Skeletal muscle satellite cell (primary cell): Measurements from ENCODE around the gene LAMB3.

Experiments
- H3K27me3 ChIP-seq: 2 replicates; pipeline ENCODE4 v1.7.0; 2013; ENCODE audit warnings: low read length; ENCODE audit not compliant: control insufficient read depth, insufficient read depth
- H3K36me3 ChIP-seq: 2 replicates; pipeline ENCODE4 v1.7.0; 2013; ENCODE audit warnings: mild to moderate bottlenecking, control low read depth, low read length; ENCODE audit not compliant: insufficient read depth
- H3K4me1 ChIP-seq: 2 replicates; pipeline ENCODE4 v1.7.0; 2013; ENCODE audit warnings: low read length; ENCODE audit not compliant: control insufficient read depth, insufficient read depth
- H3K4me2 ChIP-seq: 2 replicates; pipeline ENCODE4 v1.7.0; 2013; ENCODE audit warnings: mild to moderate bottlenecking, low read length
- H3K4me3 ChIP-seq: 2 replicates; pipeline ENCODE4 v1.7.0; 2013; ENCODE audit warnings: low read length
- H3K9ac ChIP-seq: 2 replicates; pipeline ENCODE4 v1.7.0; 2013; ENCODE audit warnings: mild to moderate bottlenecking, low read depth, low read length, moderate library complexity
- H3K9me3 ChIP-seq: replicated peaks from 2 replicates; pipeline ENCODE4 v1.7.0; 2013; ENCODE audit warnings: mild to moderate bottlenecking, control low read depth, low read length

Gene LAMB3

DNA sequence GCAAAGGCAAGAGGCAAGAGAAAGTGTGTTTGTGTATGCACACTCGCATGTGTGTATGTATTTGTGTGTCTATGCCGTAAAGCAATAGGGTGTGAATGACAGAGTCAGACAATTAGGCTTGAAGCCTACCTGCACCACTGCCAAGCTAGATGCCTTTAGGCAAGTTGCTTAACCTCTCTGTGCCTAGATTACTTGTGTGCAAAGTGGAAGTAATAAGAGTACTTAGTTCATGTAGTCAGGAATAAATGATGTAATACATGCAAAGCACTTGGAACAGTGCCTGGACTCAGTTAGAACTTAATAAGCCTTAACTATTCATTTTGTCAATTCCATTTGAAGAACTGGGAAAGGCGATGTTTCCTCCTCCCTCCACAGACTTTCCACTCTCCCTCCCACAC, 31.7 kb downstream of the LAMB3 start:
- Histone ChIP-seq H3K9me3 (no peaks in the 10 kb centered on the region), H3K27me3 (no peaks in the 10 kb centered on the region), H3K36me3 (no peaks in the 10 kb centered on the region), H3K4me2 (no peak overlapping the region), H3K9ac (no peak overlapping the region), H3K4me3 (no peak overlapping the region), H3K4me1 (peaks cover 22% of the 10 kb centered on the region)

DNA sequence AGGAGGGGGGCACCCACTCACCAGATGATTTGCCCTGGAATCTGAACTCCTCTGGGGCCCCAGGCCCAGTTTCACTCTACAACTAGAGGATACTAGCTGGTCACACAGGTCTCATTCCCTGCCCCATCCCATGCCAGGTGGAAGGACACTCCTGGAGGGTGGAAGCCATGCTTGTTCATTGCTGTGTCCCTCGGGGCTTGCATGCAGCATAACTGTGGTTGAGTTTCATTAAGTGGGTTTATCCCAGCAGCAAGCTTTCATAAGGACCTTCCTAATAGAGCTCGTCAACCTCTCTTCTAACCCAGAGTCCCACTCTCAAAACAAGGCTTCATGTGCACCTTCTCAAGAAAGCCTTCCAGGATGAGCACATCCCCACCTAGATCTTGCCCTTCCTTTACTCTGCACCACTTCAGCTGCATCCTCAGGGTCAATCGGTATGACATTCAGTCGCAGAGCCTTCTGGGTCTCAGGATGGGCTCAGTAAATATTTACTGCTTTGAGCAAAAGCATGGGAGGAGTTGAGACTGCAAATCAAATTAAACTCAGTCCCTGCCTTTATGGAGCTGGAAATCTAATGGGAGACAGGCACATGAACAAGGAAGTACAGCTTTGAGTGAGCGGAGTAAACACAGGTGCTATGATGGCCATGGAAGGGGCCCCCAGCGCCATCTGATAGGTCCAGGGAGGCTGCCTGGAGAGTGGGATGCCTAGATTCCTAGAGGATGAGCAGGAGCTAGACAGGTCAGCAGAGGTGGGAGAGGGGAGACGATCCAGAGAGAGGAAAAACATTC, 32.3 kb downstream of the LAMB3 start:
- Histone ChIP-seq H3K9me3 (no peaks in the 10 kb centered on the region), H3K4me3 (no peak overlapping the region), H3K4me1 (peaks cover 16% of the 10 kb centered on the region), H3K36me3 (no peaks in the 10 kb centered on the region), H3K27me3 (no peaks in the 10 kb centered on the region), H3K4me2 (no peak overlapping the region), H3K9ac (no peak overlapping the region)

DNA sequence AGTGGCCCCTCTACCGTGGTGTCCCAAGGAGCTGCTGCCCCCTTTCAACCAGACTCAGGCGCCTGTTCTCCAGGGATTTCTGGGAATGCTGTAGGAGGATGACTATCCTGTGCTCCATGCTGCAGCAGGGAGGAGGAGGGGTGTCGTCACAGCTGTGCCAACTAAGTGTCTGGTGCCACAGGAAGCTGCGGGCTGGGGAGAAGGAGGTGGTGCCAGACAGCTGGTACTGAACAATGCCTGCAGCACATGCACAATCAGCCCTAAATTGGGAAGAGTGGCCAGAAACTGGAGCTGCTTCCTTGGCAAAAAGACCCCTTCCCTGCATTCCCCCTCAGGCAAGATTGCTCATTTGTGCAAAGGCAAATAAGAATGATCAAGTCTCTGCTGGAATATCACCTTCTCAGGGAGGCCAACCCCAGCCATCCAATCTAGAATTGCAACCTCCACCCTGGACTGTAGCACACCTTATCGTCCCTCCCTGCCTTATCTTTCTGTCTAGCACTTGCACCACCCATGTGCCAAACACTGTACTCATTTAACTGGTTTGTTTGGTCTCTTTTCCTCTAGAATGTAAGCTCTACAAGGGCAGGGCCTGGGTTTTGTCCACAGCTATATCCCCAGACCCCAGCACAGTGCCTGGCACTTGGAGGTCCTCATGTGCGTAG, 33.3 kb downstream of the LAMB3 start:
- Histone ChIP-seq H3K4me2 (peak overlapping the region; percentile 24), H3K36me3 (no peaks in the 10 kb centered on the region), H3K9me3 (no peaks in the 10 kb centered on the region), H3K4me3 (no peak overlapping the region), H3K9ac (no peak overlapping the region), H3K4me1 (peaks cover 13% of the 10 kb centered on the region), H3K27me3 (no peaks in the 10 kb centered on the region)

DNA sequence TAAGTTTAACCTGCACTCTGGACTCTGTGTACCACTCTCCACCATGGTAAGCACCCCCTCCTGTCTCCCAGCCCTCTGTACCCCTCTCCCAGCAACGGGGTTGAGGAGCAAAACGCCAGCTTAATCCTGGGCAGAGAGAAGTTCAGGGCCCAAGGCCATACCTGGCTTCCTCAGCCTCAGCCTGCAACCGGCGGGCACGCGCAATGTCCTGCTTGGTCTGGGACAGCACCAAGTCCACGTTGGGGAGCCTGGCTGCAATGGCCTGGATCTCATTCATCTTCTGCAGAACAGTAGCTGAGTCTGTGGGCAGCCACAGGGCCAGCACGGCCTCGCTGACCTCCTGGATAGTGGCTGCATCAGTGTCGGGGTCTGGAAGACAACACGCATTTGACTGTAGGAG, 33.9 kb downstream of the LAMB3 start:
- no peak overlapping the region for H3K4me3 ChIP-seq
- peaks cover 13% of the 10 kb centered on the region for H3K4me1 ChIP-seq
- H3K36me3 ChIP-seq, result no peaks in the 10 kb centered on the region
- no peaks in the 10 kb centered on the region for H3K27me3 ChIP-seq
- H3K9me3 ChIP-seq, result no peaks in the 10 kb centered on the region
- peak overlapping the region; percentile 7 for H3K9ac ChIP-seq
- peak overlapping the region; percentile 24 for H3K4me2 ChIP-seq

DNA sequence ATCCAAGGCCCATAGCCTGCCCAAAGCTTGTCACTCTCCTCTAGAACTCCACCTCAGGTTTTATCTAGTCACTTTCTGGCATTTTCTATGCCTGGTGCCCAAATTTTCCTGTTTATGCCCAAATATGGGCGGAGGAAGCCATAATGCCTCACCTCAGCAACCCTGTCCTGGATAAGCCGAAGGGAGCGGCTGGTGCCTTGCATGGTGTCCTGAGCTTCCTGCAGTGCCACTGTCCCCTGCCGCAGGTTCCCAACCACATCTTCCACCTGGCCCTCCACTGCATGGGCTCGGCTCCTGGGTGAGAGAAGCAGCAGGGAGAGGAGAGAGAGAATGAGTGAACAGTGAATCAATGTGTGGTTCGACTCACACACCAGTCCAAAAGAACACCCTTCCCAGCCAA, 34.5 kb downstream of the LAMB3 start:
- peaks cover 13% of the 10 kb centered on the region for H3K4me1 ChIP-seq
- no peaks in the 10 kb centered on the region for H3K36me3 ChIP-seq
- H3K9me3 ChIP-seq, result no peaks in the 10 kb centered on the region
- no peak overlapping the region for H3K4me3 ChIP-seq
- H3K4me2 ChIP-seq, result no peak overlapping the region
- no peak overlapping the region for H3K9ac ChIP-seq
- H3K27me3 ChIP-seq, result no peaks in the 10 kb centered on the region

DNA sequence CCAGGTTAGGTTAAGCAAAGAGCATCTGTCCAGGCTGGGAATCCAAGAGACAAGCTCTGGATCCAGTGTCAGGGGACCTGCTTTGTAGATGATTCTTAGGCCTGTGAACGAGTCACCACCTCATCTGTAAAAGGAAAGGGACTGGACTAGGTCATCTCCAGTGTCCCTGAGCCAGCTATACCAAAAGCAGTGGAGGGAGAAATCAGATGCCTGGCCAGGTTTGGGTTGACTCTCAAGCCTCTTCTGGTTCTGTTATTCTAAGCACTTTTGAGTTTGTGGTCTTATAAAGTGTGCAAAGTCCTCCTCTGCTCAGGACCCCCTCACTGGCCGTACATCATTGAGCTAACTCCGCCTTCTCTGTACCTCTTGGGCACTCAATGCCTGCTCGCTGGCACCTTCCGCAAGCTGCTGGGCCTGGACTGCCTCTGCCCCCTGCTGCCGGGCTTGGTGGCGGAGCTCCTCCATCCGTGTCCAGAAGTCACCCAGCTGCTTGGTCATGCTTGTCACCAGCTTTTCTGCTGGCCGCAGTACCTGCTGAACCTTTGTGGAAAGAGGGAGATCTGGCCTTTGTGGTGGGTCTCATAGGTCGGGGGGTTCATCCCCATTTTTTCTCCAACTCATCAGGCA, 35.1 kb downstream of the LAMB3 start:
- Histone ChIP-seq H3K9me3 (no peaks in the 10 kb centered on the region), H3K9ac (no peak overlapping the region), H3K4me2 (no peak overlapping the region), H3K4me3 (no peak overlapping the region), H3K36me3 (no peaks in the 10 kb centered on the region), H3K27me3 (no peaks in the 10 kb centered on the region), H3K4me1 (peaks cover 13% of the 10 kb centered on the region)

DNA sequence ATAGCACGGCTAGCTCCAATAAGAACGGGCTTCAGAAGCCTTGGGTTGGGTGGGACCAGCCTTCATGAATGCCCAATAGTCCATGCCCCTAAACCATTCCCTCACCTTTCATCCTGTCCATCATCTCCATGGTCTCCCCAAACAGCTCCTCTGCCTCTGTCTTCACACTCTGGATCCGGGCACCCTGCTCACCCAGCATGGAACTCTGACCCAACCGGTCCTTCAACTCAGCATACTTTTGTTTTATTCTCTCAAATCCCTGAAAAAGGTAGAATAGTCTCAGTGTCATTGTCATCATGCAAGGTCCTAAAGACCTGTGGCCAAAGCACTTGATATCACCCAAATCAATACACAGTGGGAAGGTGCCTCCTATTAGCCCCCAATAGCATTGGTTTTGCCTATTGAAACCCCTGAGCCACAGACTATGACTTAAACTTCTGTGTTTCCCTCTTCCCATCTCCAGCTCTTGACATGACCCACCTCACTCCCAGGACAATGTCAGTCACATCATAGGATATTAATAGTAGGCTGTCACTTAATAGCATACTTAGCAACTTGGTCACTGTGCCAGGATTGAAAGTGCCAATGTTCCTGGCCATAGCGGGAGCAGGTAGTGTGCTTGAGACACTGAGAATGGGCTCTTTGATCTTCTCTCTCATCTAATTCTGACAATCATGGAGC, 35.7 kb downstream of the LAMB3 start:
- no peaks in the 10 kb centered on the region for H3K27me3 ChIP-seq
- H3K9me3 ChIP-seq, result no peaks in the 10 kb centered on the region
- H3K4me3 ChIP-seq, result no peak overlapping the region
- H3K36me3 ChIP-seq, result no peaks in the 10 kb centered on the region
- H3K4me2 ChIP-seq, result no peak overlapping the region
- no peak overlapping the region for H3K9ac ChIP-seq
- peaks cover 13% of the 10 kb centered on the region for H3K4me1 ChIP-seq

DNA sequence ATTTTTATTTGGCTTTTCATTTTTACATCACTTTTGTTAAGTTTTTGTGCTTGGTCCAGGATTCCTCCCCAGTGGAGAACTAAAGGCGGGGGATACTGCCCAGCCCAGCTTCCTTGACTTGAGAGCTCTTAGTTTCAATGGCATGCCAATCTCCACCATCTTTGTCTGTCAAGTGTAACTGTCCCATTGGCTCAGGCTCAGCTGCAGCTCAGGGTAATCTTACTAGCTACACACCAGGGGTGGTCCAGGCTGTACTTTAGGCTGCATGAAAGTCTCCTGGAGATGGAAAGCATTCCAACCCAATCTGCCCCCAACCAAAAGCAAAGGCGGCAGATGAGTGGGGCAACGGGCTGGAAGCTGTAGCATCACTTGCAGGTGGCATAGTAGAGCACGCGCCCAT, 37.3 kb downstream of the LAMB3 start:
- Histone ChIP-seq H3K36me3 (no peaks in the 10 kb centered on the region), H3K27me3 (no peaks in the 10 kb centered on the region), H3K9me3 (no peaks in the 10 kb centered on the region), H3K4me2 (no peak overlapping the region), H3K9ac (no peak overlapping the region), H3K4me1 (peaks cover 13% of the 10 kb centered on the region), H3K4me3 (no peak overlapping the region)

DNA sequence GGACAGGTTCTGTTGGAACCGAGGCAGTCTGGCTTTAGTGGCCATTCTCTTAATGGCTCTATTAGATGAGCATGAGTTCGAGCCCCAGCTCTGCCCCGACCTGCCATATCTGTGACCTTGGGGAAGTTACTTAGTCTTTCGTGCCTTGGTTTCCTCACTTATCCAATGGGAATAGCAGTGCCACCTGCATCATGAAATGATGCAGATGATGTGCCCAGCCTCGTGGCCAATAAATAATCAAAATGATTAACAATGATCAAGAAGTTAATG, 38.1 kb downstream of the LAMB3 start:
- Histone ChIP-seq H3K9me3 (no peaks in the 10 kb centered on the region), H3K27me3 (peaks cover 6% of the 10 kb centered on the region), H3K4me1 (peaks cover 11% of the 10 kb centered on the region), H3K4me3 (no peak overlapping the region), H3K4me2 (no peak overlapping the region), H3K9ac (no peak overlapping the region), H3K36me3 (no peaks in the 10 kb centered on the region)

DNA sequence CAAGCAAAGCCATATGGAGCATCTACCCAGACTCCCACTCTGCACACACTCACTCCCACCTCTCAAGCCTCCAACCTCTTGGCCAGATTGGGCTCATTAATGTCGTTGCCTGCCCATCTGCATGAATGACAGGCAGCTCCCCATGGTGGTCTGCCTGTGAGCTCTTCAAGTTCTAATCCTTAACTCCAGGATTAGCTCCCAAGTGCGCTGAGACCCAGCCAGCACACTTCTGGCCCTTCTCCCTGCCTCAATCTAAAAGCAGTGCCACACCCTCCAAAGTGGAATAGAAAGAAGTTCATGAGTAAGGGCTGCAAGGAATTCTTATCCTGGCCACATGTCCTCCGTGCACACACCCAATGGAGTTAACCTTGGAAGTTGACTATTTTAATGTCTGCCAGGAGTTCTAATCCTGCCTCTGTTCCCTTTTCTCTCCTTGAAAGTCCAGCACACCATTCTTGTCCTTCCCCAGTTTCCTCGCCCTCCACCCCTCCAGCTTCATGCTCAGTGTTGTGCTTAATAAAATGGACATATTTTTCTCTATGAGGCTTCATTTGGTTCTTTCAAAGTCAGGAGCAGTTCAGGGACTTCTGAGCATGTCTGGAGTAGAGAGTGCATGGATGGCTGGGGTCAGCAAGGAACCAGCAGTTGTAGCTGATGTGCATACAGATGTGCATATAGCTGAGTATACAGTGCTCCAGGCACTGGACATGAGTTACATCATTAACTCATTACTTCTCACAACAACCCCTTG, 38.6 kb downstream of the LAMB3 start:
- Histone ChIP-seq H3K4me2 (no peak overlapping the region), H3K9ac (no peak overlapping the region), H3K36me3 (no peaks in the 10 kb centered on the region), H3K4me3 (no peak overlapping the region), H3K9me3 (no peaks in the 10 kb centered on the region), H3K27me3 (peaks cover 11% of the 10 kb centered on the region), H3K4me1 (peaks cover 6% of the 10 kb centered on the region)
